Fibroblast of pulmonary artery (primary cell): ENCODE results near the gene SEPTIN8.

Source experiments
- DNase-seq: peaks from one replicate; pipeline ENCODE4 v3.0.0-alpha.2; 2010; ENCODE audit warnings: low read depth
- H3K4me3 ChIP-seq: replicated peaks from 2 replicates; pipeline ENCODE4 v1.5.1; 2011; ENCODE audit warnings: low read depth, mild to moderate bottlenecking, control low read depth, low read length, moderate library complexity
- TF ChIP-seq, protein P1 (sequence below): IDR thresholded peaks from 2 replicates; pipeline ENCODE4 v1.5.1; 2011; ENCODE audit warnings: mild to moderate bottlenecking, control low read depth, low read length, inconsistent platforms; ENCODE audit errors: missing control alignments

SEPTIN8 gene

DNA sequence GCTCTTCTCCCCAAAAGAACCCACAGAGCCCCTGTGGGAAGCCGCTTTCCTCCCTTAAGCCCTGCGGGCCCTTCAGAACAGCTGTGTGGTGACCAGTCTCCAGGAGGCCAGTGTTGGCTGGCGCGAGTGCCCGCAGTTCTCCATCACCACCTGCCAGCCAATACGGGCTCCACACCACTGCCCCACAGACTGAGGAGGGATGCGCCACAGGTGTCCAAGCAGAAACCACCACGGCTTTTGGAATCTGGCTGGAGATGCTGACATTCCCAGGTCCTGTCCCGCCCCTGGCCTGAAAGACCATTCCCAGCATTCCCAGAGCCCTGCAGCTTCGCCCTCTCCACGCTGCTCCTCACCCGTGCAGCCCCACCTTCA lies 17.0 kb downstream of the SEPTIN8 start:
- TF ChIP-seq, protein P1, sequence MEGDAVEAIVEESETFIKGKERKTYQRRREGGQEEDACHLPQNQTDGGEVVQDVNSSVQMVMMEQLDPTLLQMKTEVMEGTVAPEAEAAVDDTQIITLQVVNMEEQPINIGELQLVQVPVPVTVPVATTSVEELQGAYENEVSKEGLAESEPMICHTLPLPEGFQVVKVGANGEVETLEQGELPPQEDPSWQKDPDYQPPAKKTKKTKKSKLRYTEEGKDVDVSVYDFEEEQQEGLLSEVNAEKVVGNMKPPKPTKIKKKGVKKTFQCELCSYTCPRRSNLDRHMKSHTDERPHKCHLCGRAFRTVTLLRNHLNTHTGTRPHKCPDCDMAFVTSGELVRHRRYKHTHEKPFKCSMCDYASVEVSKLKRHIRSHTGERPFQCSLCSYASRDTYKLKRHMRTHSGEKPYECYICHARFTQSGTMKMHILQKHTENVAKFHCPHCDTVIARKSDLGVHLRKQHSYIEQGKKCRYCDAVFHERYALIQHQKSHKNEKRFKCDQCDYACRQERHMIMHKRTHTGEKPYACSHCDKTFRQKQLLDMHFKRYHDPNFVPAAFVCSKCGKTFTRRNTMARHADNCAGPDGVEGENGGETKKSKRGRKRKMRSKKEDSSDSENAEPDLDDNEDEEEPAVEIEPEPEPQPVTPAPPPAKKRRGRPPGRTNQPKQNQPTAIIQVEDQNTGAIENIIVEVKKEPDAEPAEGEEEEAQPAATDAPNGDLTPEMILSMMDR: no peak
- DNase-seq: no peak
- H3K4me3 ChIP-seq: no peak overlapping the region

DNA sequence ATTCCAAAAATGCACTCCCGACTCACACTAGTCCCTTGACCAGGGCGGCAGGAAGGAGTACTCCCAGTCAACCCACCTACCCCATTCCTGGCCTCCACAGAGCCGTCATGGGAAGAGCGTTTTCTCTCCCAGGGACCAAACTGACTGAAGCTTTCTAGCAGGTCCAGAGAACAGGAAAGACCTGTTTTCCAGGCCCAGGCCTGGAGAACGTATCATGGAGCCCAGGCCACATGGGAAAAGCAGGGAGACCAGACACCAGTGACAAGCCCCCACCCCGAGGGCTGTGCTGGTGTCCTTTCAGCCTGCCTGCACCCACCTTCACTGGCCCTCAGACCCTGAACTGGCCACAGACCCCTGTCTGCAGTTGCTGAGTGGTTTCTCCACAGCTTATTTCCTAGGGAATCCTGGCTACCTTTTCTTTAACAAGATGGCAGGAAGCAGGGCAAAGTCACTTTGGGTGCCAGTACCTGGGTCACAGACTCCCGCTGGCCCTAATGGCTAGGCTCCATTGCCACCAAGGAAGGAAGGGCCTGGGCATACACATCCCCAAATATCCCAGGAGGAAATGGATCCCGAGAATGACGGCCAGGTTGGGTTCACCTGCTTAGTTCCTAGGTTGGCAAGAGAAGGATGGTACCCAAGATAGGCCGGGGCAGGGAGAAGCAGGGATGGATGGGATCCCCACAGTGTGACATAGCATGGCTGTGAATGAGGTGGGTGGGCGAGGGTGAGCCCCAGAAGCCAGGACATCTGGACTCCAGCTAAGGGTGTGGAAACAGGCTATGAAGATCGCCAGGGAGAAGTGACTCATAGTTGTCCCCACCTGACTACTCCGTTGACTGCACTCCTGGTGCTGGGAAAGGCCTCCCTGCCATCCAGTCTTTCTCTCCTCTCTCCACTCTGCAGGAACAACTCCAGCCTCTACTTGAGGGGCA lies 17.7 kb downstream of the SEPTIN8 start:
- DNase-seq: no peak
- TF ChIP-seq, protein P1: no peak
- no peak overlapping the region for H3K4me3 ChIP-seq

DNA sequence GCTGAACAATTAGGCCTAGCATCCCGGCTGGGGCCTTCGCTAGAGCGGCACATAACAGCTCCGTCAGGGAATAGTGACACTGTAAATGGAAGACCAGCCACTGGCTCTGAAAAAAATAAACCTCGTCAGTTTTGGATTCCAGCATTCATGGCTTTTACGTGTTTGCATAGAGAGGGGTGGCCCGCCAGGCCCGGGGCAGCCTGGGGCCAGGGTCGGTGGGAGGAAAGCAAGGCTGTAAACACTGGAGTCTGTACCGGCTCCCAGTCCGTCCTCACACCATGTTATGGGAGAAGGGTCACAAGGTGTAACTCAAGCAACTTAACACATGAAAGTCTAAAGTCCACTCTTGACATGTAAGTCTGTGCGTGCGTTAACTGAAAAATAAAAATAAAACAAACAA lies 18.6 kb downstream of the SEPTIN8 start:
- no peak for DNase-seq
- no peak overlapping the region for H3K4me3 ChIP-seq
- TF ChIP-seq, protein P1: no peak

GRCh38 chr5:132756542-132756941 lies 20.5 kb downstream of the SEPTIN8 start:
- no peak overlapping the region for H3K4me3 ChIP-seq

GRCh38 chr5:132754947-132755346 lies 22.1 kb downstream of the SEPTIN8 start:
- peak; percentile 50 for DNase-seq
- TF ChIP-seq, protein P1: peak; percentile 28
- H3K4me3 ChIP-seq: no peak overlapping the region

More at GRCh38 chr5:132756542-132756941, 20.5 kb downstream of the SEPTIN8 start:
- TF ChIP-seq, protein P1: no peak
- no peak for DNase-seq

DNA sequence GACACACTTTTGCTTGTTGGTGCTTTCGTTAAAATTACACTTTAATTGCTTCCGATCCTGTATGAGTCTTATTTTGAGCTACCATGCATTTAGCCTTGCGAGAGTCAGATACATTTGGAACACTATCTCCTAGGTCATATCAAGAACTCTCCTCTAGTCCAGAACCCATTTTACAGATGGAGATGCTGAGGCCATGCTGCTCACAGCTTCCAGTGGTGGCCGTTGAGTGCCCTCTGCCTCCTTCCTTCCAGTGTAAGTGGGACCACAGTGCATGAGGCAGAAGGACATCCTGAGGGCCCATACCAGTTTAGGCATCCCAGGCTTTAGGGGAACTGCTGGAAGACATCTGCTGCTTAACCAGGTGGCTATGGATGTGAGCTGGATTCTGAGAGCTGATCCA lies 22.9 kb downstream of the SEPTIN8 start:
- H3K4me3 ChIP-seq: no peak overlapping the region
- TF ChIP-seq, protein P1: no peak
- DNase-seq: no peak
